GM19468 (cell line): ENCODE data around the gene KCNC1.

Source experiments
- ATAC-seq: cut with Tn5 transposase; IDR thresholded peaks from one replicate; pipeline ENCODE4 v1.9.1; 2021; ENCODE audit warnings: mild to moderate bottlenecking, moderate library complexity, moderate number of reproducible peaks; ENCODE audit not compliant: unreplicated experiment; ENCODE audit errors: extremely low read depth

The KCNC1 gene

GRCh38 chr11:17811352-17811751 lies 76.8 kb downstream of the KCNC1 start:
- no peak for ATAC-seq

GRCh38 chr11:17812091-17812864 lies 77.7 kb downstream of the KCNC1 start:
- ATAC-seq: no peak

- ATAC-seq: no peak
Measured at GRCh38 chr11:17812865-17813187, 78.2 kb downstream of the KCNC1 start.

GRCh38 chr11:17813391-17814059 lies 78.9 kb downstream of the KCNC1 start:
- ATAC-seq: no peak

GRCh38 chr11:17814546-17814945 lies 80.0 kb downstream of the KCNC1 start:
- ATAC-seq: no peak

- ATAC-seq: no peak
Measured at GRCh38 chr11:17816232-17816931, 81.8 kb downstream of the KCNC1 start.

- ATAC-seq: no peak
Measured at GRCh38 chr11:17821648-17822400, 87.2 kb downstream of the KCNC1 start.

- no peak for ATAC-seq
Measured at GRCh38 chr11:17822401-17822781, 87.8 kb downstream of the KCNC1 start.

GRCh38 chr11:17827006-17827405 lies 92.4 kb downstream of the KCNC1 start:
- ATAC-seq: no peak

GRCh38 chr11:17828311-17828751 lies 93.8 kb downstream of the KCNC1 start:
- no peak for ATAC-seq

GRCh38 chr11:17831228-17831627 lies 96.6 kb downstream of the KCNC1 start:
- no peak for ATAC-seq

- no peak for ATAC-seq
Measured at GRCh38 chr11:17831883-17832282, 97.3 kb downstream of the KCNC1 start.
